ENCODE results near the gene UGT1A1. TPM values are rescaled to one million over a fixed set of nuclear protein-coding genes. Genes with fewer than 3 reads are reported as not detected.

UGT1A1 gene
- total RNA-seq, 1 experiment from 2014 or later, result not detected

DNA sequence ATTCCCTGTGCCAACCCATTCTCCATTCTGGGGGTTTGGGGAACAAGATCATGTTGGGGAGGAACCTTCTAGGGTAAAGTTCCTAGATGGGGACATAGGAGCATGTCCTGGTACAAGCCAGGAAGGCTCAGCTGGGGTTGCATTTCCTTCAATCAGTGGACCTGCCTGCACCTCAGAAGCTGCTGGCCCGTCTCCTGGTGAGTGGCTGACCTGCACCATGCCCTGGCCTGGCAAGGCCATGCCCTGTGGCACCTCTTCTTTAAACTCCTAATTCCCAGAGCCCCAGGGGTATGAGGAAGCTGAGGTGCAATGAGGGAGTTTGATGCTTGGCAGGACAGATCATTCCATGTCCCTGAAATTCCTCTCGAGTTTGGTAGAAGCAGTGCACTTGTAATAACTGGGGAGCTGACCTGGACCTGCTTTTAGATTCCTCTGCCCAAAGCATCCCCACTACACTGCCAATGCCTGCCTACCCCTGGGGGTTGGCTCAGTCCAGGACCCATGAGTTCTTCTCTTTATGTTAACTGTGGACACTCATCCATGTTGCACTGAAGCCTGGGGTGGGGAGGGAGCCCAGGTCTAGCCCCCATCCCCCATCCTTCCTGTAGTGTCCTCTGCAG, 43.3 kb downstream of the UGT1A1 start:
- Histone ChIP-seq H3K27ac (ENCODE audit: low read depth, low read length) (no peak overlapping the region), H3K9ac (ENCODE audit: low read length) (no peak overlapping the region), H3K36me3 (ENCODE audit: control insufficient read depth in 1 of 2, insufficient read depth in 2 of 2, low read length in 2 of 2) (no peaks in the 10 kb centered on the region), H3K9me2 (ENCODE audit: insufficient read depth) (no peaks in the 10 kb centered on the region), H3K4me2 (ENCODE audit: low read length) (no peak overlapping the region), H3K4me1 (ENCODE audit: control insufficient read depth in 1 of 2, insufficient read depth in 2 of 2, low read length in 2 of 2) (peaks cover 5 to 9% of the 10 kb centered on the region in 2 experiments; a peak in 3 of 4 replicates), H3K9me3 (ENCODE audit: control insufficient read depth in 1 of 2, insufficient read depth in 1 of 2, low read depth in 1 of 2, low read length in 2 of 2) (no peaks in the 10 kb centered on the region), H2AFZ (ENCODE audit: low read depth, low read length, poor library complexity, severe bottlenecking) (no peak overlapping the region), H3K4me3 (replicated peaks in 1 of 2; ENCODE audit: low read depth in 1 of 2, low read length in 2 of 2) (no peak overlapping the region), H4K20me1 (ENCODE audit: insufficient read depth) (no peaks in the 10 kb centered on the region), H3K27me3 (ENCODE audit: insufficient read depth, low read length) (no peaks in the 10 kb centered on the region), H3K79me2 (ENCODE audit: insufficient read depth, low read length) (no peaks in the 10 kb centered on the region)
- TF ChIP-seq YY1 (IDR thresholded peaks at IDR 0.05; ENCODE audit: extremely low read depth, insufficient replicate concordance, low read depth, low read length) (no peak), SRF (IDR thresholded peaks at IDR 0.05; ENCODE audit: low read depth) (no peak), ZNF274 (IDR thresholded peaks at IDR 0.05; ENCODE audit: low read depth, low read length) (no peak), SIN3A (IDR thresholded peaks at IDR 0.05; ENCODE audit: low read depth) (no peak), FOSL1 (IDR thresholded peaks at IDR 0.05; ENCODE audit: low read depth) (no peak), EZH2 (IDR thresholded peaks at IDR 0.05) (no peak), POLR2AphosphoS5 (IDR thresholded peaks at IDR 0.05; ENCODE audit: low read depth, low read length) (no peak), POLR2A (IDR thresholded peaks at IDR 0.05; ENCODE audit: borderline replicate concordance, extremely low read depth, insufficient read depth, insufficient read length) (no peak), REST (IDR thresholded peaks at IDR 0.05; ENCODE audit: low read depth) (no peak), EGR1 (IDR thresholded peaks at IDR 0.05; ENCODE audit: low read depth) (no peak), ELF1 (IDR thresholded peaks at IDR 0.05; ENCODE audit: borderline replicate concordance, low read depth) (no peak), ATF3 (IDR thresholded peaks at IDR 0.05) (no peak)
- CTCF ChIA-PET, result no interaction called here
- BruUV-seq (replicated peaks), result no TSS peak
- ATAC-seq (no peak), DNase-seq (ENCODE audit: low read depth, low spot score) (no peak)
- POLR2A ChIA-PET, result no interaction called here
- intact Hi-C loops (cut with micrococcal nuclease), result no loop called here
- RAD21 ChIA-PET (ENCODE audit: low non-redundant PET in 1 of 2, low total read pairs in 2 of 2, uncharacterized antibody in 2 of 2, unreplicated experiment in 2 of 2), result no interaction called here
